Activated CD8-positive, alpha-beta memory T cell treated with anti-CD3 and anti-CD28 coated beads, Interleukin-2, amount 50 U/mL, for 24 hours (primary cell): ENCODE results near the gene HCN4.
"Not testable (repeated sequence)": the region's sequence is repeated elsewhere in the genome, so short reads cannot be mapped to it uniquely, and the experiment has no call there.

Experiments
- DNase-seq: peaks from one replicate; pipeline ENCODE4 v3.0.0-alpha.2; 2020; ENCODE audit errors: extremely low read depth

HCN4 gene

DNA sequence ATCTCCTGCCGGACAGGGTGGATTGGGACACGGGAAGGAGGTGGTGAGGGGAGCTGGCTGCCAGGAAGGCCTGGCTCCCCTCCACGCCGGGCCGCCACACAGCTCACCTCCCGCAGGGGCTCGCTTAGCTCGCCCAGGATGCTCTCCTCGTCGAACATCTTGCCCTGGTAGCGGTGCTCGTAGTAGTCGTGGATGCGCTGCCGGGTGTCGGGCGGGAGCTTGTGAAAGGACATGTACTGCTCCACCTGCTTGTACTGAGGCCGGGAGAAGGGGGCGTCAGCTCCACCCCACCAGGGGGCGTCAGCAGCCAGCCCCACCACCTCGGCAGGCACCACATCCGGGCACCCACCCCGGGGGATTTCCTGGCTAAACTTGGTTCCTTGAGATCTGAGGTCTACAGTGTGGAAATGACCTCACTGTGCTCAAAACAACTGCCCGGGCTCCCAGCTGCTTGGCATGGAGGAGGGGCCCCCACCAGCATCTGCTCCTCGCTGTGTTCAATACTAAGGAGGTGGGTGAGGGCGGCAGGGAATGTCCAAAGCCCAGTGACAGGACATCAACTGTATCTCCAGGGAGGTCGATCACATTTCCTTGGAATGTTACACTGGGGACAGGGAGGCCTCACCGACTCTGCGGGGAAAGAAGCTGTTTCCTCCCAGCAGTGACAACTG, 43.4 kb downstream of the HCN4 start:
- DNase-seq, result no peak

DNA sequence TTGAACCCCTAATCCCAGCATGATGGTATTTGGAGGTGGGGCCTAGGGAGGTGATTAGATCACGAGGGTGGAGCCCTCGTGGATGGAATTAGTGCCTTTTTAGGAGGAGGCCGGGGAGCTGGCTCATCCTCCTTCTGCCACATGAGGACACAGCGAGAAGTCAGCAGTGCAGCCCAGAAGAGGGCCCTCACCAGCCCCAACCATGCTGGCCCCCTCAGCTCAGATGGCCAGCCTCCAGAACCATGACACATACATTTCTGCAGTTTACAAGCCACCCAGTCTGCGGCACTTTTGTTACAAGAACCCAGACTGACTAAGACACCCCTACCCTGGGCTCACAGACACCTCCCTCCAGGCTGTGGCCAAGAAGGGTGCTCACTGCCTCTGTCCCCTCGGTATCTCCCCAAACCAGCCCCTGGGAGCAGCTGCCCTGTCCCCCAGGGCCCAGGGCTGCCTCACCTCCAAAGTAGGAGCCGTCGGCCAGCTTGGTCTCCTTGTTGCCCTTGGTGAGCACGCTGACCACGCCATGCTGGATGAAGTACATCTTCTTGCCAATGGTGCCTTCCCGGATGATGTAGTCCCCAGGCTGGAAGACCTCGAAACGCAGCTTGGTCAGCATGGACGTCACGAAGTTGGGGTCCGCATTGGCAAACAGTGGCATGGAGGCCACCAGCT, 44.1 kb downstream of the HCN4 start:
- DNase-seq, result no peak

DNA sequence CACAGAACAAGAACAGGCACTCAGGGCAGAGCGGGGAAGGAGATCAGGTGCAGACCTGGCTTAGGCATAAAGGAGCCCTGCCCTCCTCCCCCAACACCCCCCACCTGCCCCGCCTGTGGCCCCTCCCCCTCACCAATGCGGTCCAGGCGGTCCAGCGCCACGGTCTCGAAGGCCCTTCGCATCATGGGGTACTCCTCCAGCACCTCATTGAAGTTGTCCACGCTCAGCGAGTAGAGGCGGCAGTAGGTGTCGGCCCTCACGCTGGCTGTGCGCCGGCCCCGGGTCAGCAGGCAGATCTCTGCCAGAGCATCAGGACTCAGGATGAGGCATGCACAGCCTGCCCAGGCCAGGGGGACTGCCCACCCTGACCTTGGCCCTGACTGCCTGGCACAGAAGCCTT, 44.8 kb downstream of the HCN4 start:
- no peak for DNase-seq

DNA sequence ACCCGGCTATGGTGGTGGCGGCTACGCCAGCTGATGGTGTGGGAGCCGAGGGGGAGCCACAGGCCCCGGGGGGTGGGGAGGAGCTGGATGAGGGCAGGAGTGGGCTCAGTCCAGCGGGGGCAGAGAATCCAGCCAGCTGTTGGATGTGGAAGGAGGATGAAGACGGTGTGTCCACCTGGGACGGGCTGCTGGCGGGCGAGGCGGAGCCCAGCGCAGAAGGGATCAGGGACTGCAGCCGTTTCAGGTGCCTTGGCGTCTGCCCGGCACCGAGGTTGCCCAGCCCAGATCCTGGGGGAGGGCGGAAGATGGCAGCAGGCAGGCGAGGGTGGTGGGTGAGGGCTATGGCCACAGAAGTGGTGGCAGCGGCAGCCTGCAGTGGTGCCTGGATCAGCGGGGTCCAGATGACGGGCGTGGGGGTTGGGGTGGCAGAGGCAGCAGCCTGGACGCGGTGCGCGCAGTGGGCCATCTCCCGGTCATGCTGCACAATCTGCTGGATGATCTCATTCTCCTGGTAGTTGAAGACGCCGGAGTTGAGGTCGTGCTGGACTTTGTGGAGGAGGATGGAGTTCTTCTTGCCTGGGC, 45.3 kb downstream of the HCN4 start:
- DNase-seq, result no peak

DNA sequence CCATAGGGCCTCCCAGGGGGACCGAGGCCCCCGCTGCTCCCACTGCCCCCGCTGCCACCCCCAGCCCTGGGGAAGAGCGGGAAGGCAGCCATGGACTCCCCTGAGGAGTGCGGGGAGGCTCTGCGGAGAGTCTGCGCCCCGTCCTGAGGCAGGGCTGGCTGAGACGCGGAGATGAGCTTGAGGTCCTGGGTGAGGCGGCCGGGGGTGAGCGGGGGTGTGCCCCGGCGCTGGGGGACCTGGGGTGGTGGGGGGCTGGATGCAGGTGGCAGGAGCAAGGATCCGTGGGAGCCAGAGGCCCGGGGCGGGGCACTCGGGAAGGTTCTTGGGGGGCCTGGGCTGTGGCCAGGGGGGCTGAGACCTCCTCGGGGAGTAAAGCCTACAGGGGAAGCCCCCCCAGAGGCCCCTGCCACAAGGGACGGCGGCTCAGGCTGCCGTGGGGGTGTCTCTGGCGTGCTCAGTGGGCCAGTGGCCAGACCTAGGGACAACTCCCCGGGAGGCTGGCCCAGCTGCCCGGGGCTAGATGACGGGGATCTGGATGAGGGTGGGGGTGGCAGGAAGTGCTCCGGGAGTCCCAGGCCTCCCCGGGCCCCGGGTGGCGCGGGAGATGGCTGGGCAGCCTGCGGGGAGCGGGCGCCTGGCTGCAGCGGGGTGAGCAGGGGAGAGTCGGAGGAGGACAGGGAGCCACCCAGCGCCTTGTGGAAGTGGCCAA, 45.9 kb downstream of the HCN4 start:
- DNase-seq, result no peak

DNA sequence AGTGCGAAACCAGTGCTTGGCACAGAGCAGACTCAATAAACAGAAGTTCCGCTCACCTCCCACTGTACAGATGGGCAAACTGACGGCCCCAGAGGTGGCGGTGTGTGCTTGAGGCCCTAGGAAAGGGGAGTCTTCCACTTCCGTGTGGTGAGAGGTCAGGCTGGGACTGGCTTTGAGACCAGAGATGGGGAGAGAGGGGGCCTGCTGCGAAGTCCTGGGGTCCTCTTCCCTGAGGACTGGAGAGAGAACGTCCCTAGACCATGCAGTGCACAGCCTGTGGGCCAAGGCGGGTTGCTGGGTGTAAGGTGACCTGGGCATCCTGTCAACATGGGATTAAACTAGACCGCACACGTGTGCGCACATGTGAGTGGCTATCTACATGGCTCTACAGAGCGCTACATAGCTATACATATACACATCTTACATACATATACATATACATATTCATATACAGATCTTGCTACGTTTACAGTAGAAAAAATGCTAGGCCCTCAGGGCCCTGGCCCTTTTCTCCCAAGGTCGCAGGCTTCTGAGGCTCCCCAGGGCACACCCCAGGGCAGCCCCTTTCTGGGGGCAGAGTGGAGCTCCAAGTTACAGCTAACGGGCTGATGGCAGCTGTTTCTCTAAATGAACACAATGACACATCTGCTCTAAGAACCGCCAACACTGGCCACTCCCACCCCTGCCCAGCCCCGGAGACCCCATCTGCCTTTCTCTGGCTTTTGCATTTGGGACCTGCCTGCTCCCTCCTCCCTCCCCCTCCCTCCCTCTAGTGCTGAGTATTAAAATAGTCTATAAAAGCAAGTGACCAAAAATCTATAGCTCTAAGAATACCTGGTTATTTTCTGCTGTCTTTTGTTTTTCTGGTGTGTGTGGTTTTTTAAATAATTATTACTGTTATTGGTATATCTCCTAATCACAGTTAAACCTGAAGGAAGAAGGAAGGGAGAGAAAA, 47.0 kb downstream of the HCN4 start:
- DNase-seq, result no peak

DNA sequence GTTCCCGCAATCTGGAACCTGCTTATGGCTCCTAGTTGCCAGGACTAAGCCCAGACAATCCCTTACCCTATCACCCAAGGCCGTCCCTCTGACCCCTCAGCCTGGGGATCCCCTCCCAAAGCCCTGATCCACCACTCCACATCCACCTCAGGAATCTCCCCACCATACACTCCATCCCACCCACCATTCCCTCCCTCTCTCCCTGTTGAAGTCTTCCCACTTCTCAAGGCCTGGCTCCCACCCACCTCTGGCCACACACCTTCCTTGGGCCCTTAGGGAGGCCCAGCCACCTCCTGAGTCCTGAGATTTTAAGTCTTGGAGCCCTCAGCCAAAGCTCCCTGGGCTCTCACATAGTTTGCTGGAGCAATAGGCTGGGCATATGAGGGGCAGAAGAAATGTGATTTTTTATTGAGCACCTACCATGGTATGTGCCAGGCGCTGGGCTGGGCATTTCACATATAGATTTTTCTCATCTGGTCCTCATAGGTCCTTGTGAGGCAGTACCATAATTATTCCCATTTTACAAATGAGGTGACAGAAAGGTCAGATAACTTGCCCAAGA, 48.1 kb downstream of the HCN4 start:
- no peak for DNase-seq

DNA sequence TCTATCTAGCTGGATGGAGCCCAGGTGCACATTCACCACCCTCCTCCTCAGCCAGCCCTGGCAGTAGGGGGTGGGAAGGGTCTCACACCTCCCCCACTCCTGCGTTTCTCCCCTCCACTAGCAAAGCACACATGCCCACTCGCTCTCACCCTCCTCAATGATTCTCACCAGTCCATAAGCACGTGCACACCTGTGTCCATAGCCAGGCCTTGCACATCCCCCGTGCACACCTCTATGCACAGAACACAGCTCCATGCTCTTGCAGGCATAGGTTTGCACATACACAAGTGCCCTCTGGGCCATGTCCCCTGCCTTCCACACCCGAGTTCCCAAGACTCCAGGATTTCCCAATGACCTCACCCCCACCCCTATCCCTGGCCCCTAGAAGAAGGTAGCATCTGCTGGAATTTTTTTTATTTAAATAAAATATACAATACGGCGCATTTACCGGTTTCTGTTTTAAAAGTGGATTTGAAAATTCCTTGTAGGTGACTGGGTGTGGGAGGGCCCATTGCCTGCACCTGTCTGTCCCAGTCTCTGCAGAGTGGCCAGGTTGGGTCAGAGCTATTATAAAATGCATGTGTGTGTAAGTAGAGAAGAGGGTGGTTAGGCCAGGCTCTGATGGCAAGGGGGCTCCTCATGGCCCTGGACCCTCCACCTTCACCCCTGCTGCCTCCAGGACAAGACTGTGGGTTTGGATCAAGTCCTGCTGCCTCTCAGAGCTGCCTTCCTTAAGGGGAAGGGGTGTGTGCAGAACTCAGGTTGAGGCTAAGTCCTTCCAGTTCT, 49.1 kb downstream of the HCN4 start:
- no peak for DNase-seq

DNA sequence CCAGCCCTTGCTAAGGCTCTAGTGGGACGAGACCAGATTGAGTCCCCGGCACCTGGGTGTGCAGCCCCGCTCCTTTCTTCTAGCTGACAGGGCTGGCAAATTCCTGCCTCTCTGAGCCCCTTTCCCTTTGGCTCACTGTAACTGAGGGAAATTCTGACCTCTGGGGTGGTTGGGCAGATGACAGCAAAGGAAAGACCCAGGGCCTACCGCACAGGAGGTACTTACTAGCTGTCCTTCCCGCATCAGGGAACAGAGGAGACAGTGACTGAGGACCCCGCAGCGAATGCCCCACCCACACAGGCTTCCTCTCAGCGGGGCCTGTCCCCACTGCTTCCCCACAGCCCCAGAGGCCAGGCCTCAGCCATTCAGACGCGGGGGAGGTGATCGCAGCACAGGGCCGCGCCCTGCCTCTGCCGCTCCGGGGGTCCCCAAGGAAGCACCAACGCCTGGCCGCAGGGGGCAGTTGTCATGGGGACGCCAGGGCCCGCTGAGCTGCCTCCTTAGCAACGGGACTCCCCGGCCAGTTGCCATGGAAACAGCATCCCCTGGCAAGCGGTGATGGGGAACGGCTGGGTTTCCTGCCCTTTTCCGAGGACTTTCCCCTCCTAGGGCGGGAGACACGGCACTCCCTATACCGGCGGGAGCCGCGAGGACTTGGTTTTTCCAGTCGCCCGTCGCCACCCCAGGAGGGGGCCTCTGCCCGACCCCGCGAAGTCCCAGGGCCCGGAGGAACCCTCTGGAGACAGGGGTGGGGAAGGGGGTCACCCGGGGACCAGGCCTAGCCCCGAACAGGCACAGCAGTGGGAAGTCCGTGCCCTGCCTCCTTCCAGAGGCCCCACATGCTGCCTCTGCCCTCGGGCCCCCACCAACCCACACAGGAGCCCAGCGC, 50.1 kb downstream of the HCN4 start:
- no peak for DNase-seq

DNA sequence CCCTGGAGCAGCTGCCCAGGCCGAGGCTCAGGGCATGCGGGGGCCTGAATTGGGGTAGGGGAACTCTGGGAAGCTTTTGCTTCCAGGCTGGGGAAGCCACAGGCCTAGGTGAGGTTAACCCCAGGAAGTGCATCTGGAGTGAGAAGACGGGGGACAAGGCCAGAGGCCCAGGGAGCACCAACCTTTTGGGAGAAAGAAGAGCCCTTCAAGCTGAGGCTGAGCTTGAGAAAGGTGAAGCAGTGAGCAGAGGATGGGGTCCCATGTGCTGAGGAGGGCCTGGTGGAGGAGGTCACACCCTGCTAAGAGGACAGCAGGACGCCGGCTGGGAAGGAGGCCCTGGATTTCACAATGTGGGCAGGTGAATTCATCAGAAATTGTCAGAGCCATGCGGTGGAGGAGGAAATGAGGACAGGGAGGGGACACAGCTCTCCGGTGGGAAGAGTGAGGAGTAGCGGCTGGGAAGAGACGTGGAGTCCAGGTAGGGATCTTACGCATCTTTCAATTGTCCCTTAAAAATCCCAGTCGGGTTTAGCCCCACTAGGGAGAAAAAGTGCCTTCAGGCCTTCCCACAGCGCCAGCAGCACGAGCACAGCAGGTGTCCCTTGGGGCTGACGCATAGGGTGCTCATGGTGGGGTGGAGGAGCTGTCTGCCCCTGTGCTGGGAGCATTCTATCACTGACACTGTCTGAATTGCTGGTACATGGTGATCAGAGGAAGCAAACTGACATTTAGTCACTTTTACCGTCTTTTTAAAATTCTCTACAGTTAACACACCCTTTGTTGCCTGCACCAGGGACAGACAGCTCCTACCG, 50.9 kb downstream of the HCN4 start:
- DNase-seq, result no peak

DNA sequence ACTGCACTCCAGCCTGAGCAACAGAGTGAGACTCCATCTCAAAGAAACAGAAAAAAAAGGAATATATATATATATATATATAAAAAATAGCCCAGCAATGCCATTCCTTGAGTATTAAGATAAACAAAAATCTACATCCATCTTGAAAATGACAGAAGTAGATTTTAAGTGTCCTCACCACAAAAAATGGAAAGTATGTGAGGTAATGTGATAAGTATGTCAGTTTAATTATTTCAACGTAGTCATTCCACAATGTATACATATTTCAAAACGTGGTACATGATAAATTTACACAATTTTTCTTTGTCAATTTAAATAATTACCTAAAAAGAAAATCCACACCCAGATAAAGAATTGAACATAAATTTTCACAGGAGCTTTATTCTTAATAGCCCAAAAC, 54.9 kb downstream of the HCN4 start:
- no peak for DNase-seq

DNA sequence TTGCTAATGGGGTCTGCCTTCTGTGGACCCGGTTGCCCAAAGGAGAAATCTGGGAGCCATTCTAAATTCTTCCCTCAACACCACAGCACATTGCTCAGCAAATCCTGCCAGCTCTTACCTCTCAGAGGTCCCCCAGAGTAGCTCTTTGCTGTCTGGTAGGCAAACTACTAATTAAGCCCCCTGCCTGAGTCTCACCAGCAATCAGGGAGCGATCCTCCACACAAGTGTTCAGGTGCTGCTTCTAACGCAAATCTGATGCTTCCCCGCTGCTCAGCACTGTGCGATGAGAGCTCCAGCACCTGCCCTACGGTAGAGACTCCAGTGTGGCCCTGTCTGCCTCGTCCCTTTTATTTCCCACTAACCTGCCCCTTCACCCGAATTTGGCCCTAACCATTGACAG, 60.5 kb downstream of the HCN4 start:
- DNase-seq, result no peak

DNA sequence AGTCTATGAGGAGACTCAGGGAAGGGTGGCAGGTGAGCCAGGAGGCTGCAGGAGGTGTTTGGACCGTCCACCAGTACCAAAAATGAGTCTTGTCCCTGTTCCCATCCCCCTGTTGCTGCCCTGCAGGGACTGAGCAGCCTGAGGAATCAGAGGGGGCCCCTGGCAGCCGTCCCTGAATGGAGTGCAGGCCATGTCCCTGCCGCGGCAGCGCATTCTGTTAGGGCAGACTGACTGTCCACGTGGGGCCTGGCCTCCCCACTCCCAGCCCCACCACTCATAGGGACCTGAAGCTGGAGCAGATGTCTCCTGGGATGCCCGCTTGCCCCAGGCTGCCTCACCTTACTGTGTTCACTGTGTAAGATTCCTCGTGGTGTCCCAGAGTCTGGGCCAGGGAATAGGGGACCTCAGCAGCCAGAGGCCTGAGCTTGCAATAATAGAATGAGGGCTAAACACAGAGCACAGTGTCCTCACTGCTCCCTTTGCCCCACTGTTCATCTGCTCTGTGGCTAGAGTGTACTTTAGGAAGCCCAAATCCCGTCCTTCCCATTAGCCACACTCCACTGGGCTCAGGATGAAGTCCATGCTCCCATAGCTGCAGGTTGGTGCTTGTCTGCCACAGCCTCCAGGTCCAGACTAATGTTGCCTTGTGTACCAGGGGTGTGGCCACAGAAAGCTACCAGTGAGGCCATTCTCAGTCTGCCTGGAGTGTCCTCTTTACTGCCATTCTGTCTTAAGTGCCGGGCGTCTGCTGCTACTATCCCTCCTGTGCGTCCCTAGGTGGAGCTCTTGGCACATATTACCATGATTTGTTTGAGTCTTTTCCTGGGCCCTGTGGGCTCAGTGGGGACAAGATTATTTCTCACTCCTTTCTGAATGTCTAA, 63.2 kb downstream of the HCN4 start:
- DNase-seq, result no peak

DNA sequence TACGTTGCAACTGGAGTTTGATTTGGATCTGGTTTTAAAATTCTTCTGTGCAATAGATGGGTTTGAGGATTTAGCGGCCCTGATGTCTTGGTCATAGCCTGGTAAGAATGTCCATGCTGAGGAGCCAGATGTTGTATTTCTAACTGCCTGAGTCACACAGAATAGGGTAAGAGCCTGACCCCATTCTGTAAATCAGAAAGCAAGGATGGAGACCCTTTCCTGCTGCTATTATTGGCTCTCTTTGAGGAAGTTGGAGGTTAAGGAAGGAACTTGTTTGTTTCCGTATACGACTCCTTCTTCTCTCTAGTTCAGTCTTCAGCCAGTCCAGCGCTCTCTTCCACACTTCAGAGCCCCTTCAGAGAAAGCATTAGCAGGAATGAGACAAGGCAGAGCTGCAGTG, 65.1 kb downstream of the HCN4 start:
- no peak for DNase-seq

DNA sequence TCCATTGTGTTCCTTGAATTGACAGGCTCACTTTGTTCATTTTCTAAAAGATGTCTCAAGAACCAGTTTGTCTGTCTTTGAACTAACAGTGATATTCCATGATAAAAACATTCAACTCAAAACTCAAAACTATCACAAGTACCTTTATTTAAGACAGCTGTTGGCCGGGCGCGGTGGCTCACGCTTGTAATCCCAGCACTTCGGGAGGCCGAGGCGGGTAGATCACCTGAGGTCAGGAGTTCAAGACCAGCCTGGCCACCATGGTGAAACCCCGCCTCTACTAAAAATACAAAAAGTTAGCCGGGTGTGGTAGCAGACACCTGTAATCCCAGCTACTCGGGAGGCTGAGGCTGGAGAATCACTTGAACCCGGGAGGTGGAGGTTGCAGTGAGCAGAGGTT, 68.5 kb downstream of the HCN4 start:
- not testable (repeated sequence) for DNase-seq

DNA sequence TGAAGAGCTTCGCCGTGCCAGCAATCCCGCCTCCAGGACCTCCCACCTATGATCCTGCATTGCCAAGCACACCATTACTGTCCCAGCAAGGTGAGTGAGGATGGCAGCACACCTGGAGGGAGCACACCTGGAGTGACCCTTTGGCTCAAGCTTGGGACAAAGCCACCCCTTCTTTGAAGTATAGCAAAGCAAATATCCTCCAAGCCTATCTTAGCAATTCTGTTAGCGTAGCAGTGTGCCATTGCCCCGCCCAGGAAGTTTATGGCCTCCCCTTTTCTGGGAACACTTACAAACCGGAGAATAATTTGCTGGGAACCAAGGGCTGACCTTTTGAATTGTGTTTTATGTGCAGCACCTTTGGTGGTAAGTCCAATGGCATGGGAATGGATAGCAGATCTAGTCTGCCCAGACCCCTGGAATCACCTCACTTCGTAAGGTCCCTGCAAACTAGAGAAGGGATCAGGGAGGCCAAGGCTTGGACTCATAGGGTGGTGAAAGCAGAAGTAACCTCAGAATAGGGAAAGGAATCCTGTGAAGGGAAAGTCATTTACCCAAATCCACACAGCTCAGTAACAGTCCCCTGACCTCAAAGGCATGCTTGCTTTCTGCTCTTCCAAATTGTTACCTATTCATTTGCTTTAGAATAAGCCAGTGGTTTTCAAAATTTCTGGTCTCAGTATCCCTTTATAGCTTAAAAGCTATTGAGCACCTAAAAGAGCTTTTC, 70.1 kb downstream of the HCN4 start:
- no peak for DNase-seq
